Memory B cell (primary cell): ENCODE data around the gene ZBTB7C.

Experiments used
- ATAC-seq: fragments of 150-1000 bp; cut with Tn5 transposase; 2 replicates; pipeline ENCODE4 v1.10.0; 2021; ENCODE audit warnings: low read depth, mild to moderate bottlenecking, moderate library complexity
- DNase-seq, 2 donors: peaks; one replicate each; pipeline ENCODE4 v3.0.0; 2022; ENCODE audit warnings: low spot score in 2 of 2
- H3K27ac Mint-ChIP-seq: one replicate; pipeline ENCODE4 v1.8.0; 2022; ENCODE audit warnings: mild to moderate bottlenecking, moderate library complexity, mixed read lengths
- H3K27me3 Mint-ChIP-seq: one replicate; pipeline ENCODE4 v1.8.0; 2022; ENCODE audit warnings: mixed read lengths
- H3K36me3 Mint-ChIP-seq: one replicate; pipeline ENCODE4 v1.8.0; 2022; ENCODE audit warnings: mild to moderate bottlenecking, mixed read lengths
- H3K4me1 Mint-ChIP-seq: one replicate; pipeline ENCODE4 v1.8.0; 2022; ENCODE audit warnings: mixed read lengths
- H3K4me3 Mint-ChIP-seq: one replicate; pipeline ENCODE4 v1.8.0; 2022; ENCODE audit warnings: mild to moderate bottlenecking, moderate library complexity, mixed read lengths
- H3K9me3 Mint-ChIP-seq: one replicate; pipeline ENCODE4 v1.8.0; 2022; ENCODE audit warnings: mixed read lengths

The ZBTB7C gene

DNA sequence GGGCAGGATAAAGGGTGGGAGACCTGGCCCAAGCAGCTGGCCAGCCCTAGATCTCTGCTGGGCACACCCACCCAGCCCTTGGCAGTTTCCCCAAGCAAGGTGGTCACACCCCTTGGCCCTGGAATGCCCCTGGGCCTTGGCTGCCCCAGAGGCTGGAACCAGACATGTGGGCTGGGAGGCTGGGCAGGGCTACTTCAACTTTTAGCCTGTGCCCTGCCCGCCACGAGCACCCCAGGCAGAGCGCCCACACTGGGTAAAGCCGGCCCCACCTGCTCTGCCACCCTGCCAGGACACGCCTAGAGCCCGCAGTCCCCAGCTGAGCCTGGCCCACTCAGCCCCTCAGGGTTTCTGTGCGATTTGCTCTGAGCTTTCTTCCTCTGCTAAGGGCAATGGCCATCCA, 359.0 kb downstream of the ZBTB7C start:
- no peak for ATAC-seq

DNA sequence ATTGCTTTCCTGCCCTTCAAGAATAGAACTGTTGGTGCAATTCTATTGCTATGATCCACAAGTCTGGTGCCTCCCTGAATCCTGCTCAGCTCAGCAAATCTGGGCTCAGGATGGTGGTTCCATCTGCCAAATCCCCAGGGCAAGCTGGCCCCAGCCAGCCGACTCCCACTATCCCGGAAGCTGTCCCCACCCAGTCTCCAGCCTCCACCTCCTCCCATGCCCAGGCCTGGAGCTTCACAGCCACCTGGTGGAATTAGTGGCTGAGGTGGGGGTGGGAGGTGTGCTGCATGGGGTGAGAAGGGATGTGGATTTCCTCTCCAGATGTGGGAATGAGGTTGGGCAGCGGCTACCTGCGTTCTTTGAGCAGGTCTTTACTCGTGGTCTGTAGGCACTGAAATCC, 359.4 kb downstream of the ZBTB7C start:
- DNase-seq: no peak
- no peak overlapping the region for H3K27ac Mint-ChIP-seq
- no peak for ATAC-seq
- H3K27me3 Mint-ChIP-seq: peaks cover 18% of the 10 kb centered on the region
- H3K9me3 Mint-ChIP-seq: peaks cover 4% of the 10 kb centered on the region
- H3K4me3 Mint-ChIP-seq: no peak overlapping the region
- no peaks in the 10 kb centered on the region for H3K4me1 Mint-ChIP-seq
- no peaks in the 10 kb centered on the region for H3K36me3 Mint-ChIP-seq

More for the DNA sequence above, 359.0 kb downstream of the ZBTB7C start:
- Mint-ChIP-seq H3K27me3 (peaks cover 21% of the 10 kb centered on the region), H3K27ac (no peak overlapping the region), H3K4me3 (no peak overlapping the region), H3K9me3 (peaks cover 4% of the 10 kb centered on the region), H3K36me3 (no peaks in the 10 kb centered on the region), H3K4me1 (no peaks in the 10 kb centered on the region)
- DNase-seq: no peak

DNA sequence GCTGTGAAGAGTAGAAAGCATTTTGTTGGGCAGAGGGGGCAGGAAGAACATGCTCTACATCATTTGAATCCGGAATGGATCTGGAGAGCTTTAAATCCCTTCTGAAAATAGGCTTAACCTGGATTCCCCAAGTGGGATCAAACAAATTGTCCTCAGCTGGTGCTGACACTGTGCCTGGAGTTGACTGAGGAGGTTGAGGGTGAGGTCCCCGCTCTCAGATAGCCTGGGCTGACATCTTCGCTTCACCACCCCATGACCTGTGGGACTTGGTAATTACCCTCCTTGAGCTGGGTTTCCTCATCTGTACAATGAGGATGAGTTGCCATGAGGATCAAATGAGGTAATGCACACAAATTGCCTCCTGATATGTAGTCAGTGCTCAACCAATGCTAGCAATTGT, 360.9 kb downstream of the ZBTB7C start:
- H3K9me3 Mint-ChIP-seq: peaks cover 4% of the 10 kb centered on the region
- DNase-seq (no peak), ATAC-seq (no peak)
- no peak overlapping the region for H3K27ac Mint-ChIP-seq
- peaks cover 9% of the 10 kb centered on the region for H3K27me3 Mint-ChIP-seq
- no peaks in the 10 kb centered on the region for H3K36me3 Mint-ChIP-seq
- no peak overlapping the region for H3K4me3 Mint-ChIP-seq
- H3K4me1 Mint-ChIP-seq: no peaks in the 10 kb centered on the region

DNA sequence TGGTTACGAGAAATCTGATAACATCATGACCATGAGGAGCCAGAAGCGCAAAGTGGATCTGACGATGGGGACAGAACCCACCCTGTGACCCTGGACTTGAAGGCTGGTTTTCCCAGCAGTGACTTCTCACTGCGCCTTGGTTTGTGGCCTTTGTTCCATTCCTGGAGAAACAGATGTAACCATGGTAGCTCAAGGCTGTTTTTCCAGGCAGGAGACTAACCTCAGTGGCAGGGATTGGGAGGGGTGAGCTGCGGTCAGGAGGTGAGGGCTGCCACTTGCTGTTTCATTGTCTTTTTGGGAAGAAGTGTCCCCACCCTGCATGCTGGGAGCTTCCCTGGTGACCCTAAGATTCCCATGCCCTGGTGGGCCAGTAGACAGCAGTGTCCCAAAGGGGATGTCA, 362.3 kb downstream of the ZBTB7C start:
- no peaks in the 10 kb centered on the region for H3K36me3 Mint-ChIP-seq
- peaks cover 4% of the 10 kb centered on the region for H3K9me3 Mint-ChIP-seq
- H3K4me3 Mint-ChIP-seq: no peak overlapping the region
- no peak overlapping the region for H3K27ac Mint-ChIP-seq
- peaks cover 9% of the 10 kb centered on the region for H3K27me3 Mint-ChIP-seq
- DNase-seq: no peak
- no peaks in the 10 kb centered on the region for H3K4me1 Mint-ChIP-seq
- no peak for ATAC-seq

DNA sequence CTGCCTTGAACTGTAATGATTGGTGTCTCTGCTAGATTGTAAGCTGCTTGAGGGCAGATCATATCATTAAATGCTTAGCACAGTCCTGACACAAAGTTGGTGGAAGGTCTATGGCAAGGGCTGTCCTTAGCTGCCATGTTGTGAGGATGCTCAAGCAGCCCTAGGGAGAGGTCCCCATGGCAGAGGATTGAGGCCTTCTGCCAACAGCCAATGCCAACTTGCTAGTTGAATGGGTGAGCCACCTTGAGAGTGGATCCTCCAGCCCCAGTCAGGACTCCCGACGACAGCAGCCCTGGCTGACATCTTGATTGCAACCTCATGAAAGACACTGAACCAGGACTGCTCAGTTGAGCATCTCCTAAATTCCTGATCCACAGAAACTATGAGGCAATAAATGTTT, 363.4 kb downstream of the ZBTB7C start:
- Mint-ChIP-seq H3K4me3 (no peak overlapping the region), H3K4me1 (no peaks in the 10 kb centered on the region), H3K36me3 (no peaks in the 10 kb centered on the region), H3K27ac (no peak overlapping the region), H3K9me3 (peaks cover 4% of the 10 kb centered on the region), H3K27me3 (peaks cover 7% of the 10 kb centered on the region)
- no peak for DNase-seq
- ATAC-seq: no peak

DNA sequence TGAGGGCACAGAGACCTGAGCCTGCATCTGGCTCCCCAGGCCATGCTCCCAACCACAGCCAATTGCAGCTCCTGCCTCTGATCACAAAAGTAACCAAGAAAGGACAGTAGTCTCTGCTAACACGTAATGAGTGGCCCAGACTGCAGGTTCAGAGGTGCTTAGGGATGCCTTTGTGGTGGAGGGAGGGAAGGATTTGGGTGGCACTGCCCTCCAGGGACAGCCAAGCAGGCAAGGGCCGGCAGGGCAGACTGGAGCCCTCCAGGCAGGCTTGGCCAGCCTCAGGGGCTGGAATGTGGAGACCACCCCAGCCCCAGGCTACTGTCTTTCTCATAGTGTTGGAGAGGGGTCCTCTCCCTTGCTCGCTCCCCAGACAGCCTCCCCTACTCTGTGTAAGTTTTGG, 364.2 kb downstream of the ZBTB7C start:
- H3K27ac Mint-ChIP-seq: no peak overlapping the region
- no peaks in the 10 kb centered on the region for H3K36me3 Mint-ChIP-seq
- DNase-seq (no peak), ATAC-seq (no peak)
- peaks cover 4% of the 10 kb centered on the region for H3K9me3 Mint-ChIP-seq
- H3K27me3 Mint-ChIP-seq: peaks cover 11% of the 10 kb centered on the region
- no peak overlapping the region for H3K4me3 Mint-ChIP-seq
- no peaks in the 10 kb centered on the region for H3K4me1 Mint-ChIP-seq

DNA sequence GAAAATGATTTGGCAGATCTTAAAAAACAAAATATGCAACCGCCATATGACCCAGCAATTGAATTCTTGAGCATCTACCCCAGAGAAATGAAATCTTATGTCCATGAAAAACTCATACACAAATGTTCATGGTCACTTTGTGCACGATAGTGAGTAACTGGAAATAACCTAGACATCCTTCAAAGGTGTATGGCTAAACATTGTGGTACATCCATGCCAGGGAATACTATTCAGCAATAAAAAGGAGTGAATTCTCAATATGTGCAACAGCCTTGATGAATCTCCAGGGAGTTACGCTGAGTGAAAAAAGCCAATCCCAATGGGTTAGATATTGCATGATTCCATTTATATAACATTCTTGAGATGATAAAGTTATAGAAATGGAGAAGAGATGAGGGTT, 366.0 kb downstream of the ZBTB7C start:
- Mint-ChIP-seq H3K9me3 (peaks cover 4% of the 10 kb centered on the region), H3K27ac (no peak overlapping the region), H3K27me3 (peaks cover 8% of the 10 kb centered on the region), H3K4me3 (no peak overlapping the region), H3K36me3 (no peaks in the 10 kb centered on the region), H3K4me1 (no peaks in the 10 kb centered on the region)
- no peak for DNase-seq
- no peak for ATAC-seq

DNA sequence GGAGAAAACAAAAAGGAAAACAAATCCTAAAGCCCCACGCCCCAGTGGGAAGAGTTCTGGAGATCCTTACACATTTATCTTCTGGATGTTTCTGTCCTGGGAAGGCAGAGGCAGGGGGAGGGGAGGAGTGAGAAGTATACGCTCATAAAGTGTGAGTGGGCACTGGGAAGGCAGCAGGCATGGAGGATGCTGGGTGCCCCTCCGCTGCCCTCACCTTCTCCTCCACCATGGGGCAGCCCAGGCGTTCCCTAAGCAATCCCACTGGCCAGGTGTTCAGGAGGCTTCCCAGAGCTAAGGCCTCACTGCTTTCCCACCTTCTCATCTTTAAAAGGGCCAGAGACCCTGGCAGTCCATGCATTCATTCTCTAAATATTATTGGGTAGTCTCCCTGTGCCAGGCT, 366.8 kb downstream of the ZBTB7C start:
- Mint-ChIP-seq H3K36me3 (no peaks in the 10 kb centered on the region), H3K4me1 (no peaks in the 10 kb centered on the region), H3K27me3 (peaks cover 8% of the 10 kb centered on the region), H3K4me3 (no peak overlapping the region), H3K9me3 (peaks cover 4% of the 10 kb centered on the region), H3K27ac (no peak overlapping the region)
- no peak for ATAC-seq
- no peak for DNase-seq

DNA sequence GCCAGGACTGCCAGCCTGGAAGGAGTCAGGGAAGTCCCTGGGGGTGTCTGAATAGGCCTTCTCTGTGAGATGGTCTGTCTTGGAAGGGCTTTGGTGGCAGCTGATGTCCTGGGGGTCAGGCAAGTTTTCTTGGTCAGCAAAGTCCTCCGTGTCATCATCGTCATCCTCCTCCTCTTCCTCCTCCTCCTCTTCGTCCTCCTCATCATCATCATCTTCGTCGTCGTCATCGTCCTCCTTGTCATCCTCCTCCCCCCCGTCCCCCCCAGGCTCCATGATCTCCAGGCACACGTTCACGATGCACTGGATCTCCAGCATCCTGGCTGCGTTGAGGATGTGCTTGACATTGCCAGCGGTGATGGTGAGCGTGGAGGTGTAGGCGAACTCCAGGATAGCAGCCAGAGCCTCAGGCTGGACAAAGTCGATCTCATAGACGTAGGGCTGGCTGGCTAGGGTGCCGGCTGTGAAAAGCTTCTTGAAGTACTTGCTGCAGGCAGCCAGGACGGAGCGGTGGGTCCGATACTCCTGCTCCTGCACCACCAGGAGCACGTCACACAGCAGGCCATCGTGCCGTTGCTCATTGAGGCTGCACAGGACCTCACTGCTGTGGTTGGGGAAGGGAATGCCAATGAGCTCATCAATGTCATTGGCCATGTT, 368.6 kb downstream of the ZBTB7C start:
- H3K9me3 Mint-ChIP-seq: peaks cover 3% of the 10 kb centered on the region
- no peak for DNase-seq
- ATAC-seq: no peak
- H3K4me3 Mint-ChIP-seq: no peak overlapping the region
- no peak overlapping the region for H3K27ac Mint-ChIP-seq
- no peaks in the 10 kb centered on the region for H3K4me1 Mint-ChIP-seq
- H3K36me3 Mint-ChIP-seq: no peaks in the 10 kb centered on the region
- peaks cover 16% of the 10 kb centered on the region for H3K27me3 Mint-ChIP-seq

DNA sequence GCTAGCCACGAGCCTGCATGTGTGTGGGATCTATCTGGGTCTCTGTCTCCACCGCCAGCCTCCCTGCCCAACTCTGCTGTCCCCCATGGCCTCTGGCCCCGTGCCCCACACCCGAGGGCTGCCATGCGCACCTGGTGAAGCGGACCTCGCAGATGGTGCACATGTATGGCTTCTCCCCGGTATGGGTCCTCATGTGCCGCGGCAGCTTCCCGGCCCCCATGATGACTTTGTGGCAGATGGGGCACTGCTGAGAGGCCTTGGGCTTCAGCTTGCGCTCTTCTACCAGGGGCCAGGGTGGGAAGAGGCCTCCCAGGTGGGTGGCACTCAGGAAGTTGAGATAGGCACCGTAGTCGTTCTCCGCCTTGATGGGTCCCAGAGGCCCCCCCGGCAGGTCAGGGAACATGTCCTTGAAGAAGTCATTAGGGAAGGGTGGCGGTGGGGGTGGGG, 369.4 kb downstream of the ZBTB7C start:
- no peaks in the 10 kb centered on the region for H3K9me3 Mint-ChIP-seq
- H3K36me3 Mint-ChIP-seq: no peaks in the 10 kb centered on the region
- no peak for ATAC-seq
- no peaks in the 10 kb centered on the region for H3K4me1 Mint-ChIP-seq
- no peak overlapping the region for H3K27ac Mint-ChIP-seq
- no peak overlapping the region for H3K4me3 Mint-ChIP-seq
- DNase-seq: no peak
- H3K27me3 Mint-ChIP-seq: peaks cover 14% of the 10 kb centered on the region

DNA sequence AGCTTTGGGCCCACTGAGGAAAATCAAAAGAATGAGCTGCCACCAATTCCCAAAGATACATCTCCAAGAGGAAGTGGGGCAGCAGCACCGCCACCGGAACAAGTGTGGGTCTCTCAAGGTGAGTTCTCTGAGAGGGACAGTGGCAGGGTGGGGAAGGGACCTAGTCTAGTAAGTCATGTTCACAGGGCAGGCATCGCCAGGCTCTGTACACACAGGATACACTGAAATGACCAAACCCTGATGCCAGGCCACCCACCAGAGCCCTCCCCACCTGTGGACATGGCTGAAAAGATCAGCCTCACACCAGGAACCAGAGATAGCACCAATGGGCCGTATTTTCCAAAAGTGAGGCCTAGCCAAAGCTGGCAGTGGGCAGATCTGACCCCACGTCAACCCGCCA, 370.5 kb downstream of the ZBTB7C start:
- Mint-ChIP-seq H3K4me3 (no peak overlapping the region), H3K36me3 (no peaks in the 10 kb centered on the region), H3K27ac (no peak overlapping the region), H3K27me3 (peaks cover 17% of the 10 kb centered on the region), H3K9me3 (no peaks in the 10 kb centered on the region), H3K4me1 (no peaks in the 10 kb centered on the region)
- DNase-seq: no peak
- ATAC-seq: no peak

DNA sequence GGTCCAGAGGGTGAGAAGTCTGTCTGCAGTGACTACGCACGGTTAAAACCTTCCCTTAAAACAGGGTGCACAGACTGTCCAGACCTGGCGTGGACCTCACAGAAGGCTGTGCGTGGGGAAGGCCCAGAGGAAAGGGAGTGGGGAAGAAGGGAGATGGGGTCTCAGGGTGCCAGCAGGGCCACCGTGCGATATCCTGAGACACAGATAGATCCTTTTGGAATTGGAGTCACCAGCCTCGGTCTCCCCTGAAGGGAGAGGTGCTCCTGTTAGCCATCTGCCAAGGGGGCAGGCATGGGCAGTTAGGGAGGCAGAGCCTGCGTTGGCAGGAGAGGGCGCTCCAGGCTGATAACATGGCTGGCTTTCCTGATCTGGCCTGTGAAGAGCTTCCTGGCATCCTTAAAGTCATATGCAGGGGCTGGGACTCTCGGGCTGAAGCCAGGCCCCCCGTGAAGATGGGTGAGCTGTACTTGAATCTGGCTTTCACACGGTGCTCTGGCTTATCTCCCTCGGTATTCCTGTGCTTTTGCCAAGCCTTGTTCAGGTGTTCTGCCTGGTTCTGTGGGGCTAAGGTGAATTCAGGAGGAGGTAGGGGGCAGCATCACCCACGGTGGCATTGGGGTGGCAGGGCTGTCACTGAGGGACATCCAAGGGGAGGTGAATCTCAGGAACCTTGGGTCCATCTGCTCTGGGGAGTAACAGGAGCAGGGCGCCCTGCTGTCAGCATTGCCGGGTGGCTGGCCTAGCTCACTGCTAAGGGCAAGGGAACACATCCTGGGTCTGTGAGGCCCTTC, 371.5 kb downstream of the ZBTB7C start:
- H3K36me3 Mint-ChIP-seq: no peaks in the 10 kb centered on the region
- peaks cover 17% of the 10 kb centered on the region for H3K27me3 Mint-ChIP-seq
- DNase-seq: no peak
- ATAC-seq: no peak
- H3K9me3 Mint-ChIP-seq: no peaks in the 10 kb centered on the region
- no peak overlapping the region for H3K27ac Mint-ChIP-seq
- H3K4me3 Mint-ChIP-seq: no peak overlapping the region
- H3K4me1 Mint-ChIP-seq: no peaks in the 10 kb centered on the region

DNA sequence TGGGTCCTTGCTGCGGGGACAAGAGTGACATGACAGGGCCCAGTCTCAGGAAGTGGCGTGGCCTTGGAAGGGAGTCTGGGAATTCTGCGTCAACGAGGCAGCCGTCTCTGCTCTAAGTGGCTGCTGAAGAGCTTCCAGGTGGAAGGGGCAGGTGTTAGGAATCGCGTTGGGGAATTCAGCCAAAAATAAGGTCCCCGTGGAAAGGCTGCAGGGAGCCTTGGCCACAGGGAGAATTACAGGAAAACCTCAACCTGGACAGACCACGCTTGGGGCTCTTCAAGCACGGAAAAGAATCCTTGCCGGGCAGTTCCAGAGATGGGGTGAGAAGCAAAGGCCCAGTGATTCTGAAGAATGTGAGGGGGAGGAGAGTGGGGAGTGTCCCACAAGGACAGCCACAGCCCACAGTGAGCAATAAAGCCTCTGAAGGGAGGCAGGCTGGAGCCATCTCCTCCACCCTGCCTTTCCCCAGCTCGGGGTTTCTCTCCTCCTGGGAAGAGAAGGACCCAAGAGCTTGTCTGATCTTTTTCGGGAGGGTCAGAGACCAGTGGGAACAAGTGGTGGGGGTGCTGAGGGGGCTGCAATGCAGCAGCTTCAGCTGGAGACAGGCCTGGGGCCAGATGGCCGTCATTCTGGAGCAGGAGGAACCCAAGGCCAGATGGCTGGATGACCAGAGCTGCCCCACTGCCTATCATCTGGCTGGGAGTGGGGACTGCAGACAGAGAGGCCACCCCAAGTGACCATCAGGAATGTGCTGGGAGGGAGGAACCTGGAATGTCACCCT, 372.4 kb downstream of the ZBTB7C start:
- Mint-ChIP-seq H3K4me3 (no peak overlapping the region), H3K27me3 (peaks cover 16% of the 10 kb centered on the region), H3K27ac (no peak overlapping the region), H3K9me3 (no peaks in the 10 kb centered on the region), H3K36me3 (no peaks in the 10 kb centered on the region), H3K4me1 (no peaks in the 10 kb centered on the region)
- no peak for DNase-seq
- ATAC-seq: no peak

DNA sequence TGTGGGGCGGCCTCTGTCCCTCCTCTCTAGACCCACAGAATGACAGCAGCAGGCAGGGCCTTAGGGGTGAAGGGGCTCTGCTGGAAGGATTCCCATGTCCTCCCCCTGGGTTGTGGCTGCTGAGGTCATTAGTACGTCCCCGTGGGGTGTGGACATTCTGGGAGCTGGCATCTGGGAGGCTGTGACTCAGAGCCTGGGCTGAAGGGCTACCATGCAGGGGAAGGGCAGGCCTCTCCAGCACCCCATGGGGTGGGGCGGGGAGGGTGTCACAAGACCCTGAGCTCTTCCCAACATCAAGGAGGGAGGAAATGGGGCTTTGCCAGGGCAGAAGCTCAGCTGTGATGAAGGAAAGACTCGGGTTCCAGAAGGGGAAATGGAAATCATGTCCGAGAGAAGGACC, 373.0 kb downstream of the ZBTB7C start:
- Mint-ChIP-seq H3K36me3 (no peaks in the 10 kb centered on the region), H3K27me3 (peaks cover 16% of the 10 kb centered on the region), H3K4me3 (no peak overlapping the region), H3K27ac (no peak overlapping the region), H3K4me1 (no peaks in the 10 kb centered on the region), H3K9me3 (no peaks in the 10 kb centered on the region)
- DNase-seq (no peak), ATAC-seq (no peak)
